Glomerular endothelial cell (primary cell): Measurements from ENCODE around the gene BRME1. TPM values are rescaled to one million over a fixed set of nuclear protein-coding genes. Genes with fewer than 3 reads are reported as not detected.

Experiments
- DNase-seq: peaks from one replicate; pipeline ENCODE4 v3.0.0-alpha.2; 2011; ENCODE audit warnings: low read depth, low spot score; ENCODE audit errors: extremely low read depth
- total RNA-seq: library from RNA; depleted of rRNA; stranded (reverse); fragments of >200 nt; gene quantifications from 2 replicates; pipeline ENCODE4 v1.2.3, GENCODE V29; 2015

BRME1 gene
- total RNA-seq, 1 donor from 2014 or later, result 1.4 TPM

- no peak for DNase-seq
These were observed 15.8 kb downstream of the BRME1 start for GRCh38 chr19:13890136-13890535.

GRCh38 chr19:13888281-13888680 lies 17.6 kb downstream of the BRME1 start:
- DNase-seq, result no peak

- DNase-seq, result no peak
These were observed 18.4 kb downstream of the BRME1 start for GRCh38 chr19:13887517-13887916.

GRCh38 chr19:13887018-13887436 lies 18.9 kb downstream of the BRME1 start:
- DNase-seq, result no peak

GRCh38 chr19:13885826-13886365 lies 20.0 kb downstream of the BRME1 start:
- no peak for DNase-seq

- DNase-seq, result no peak
These were observed 21.0 kb downstream of the BRME1 start for GRCh38 chr19:13884726-13885591.

- DNase-seq, result no peak
These were observed 22.3 kb downstream of the BRME1 start for GRCh38 chr19:13883516-13884064.

GRCh38 chr19:13882836-13883235 lies 23.1 kb downstream of the BRME1 start:
- no peak for DNase-seq

- DNase-seq, result no peak
These were observed 23.5 kb downstream of the BRME1 start for GRCh38 chr19:13882419-13882795.

GRCh38 chr19:13881692-13882418 lies 24.1 kb downstream of the BRME1 start:
- DNase-seq, result no peak

- no peak for DNase-seq
These were observed 24.6 kb downstream of the BRME1 start for GRCh38 chr19:13881251-13881691.

- peak; percentile 58 for DNase-seq
These were observed 25.6 kb downstream of the BRME1 start for GRCh38 chr19:13880059-13881043.

- DNase-seq, result no peak
These were observed 28.6 kb downstream of the BRME1 start for GRCh38 chr19:13877303-13877702.

GRCh38 chr19:13876834-13877233 lies 29.1 kb downstream of the BRME1 start, which contains the start of gene NANOS3:
Gene NANOS3, plus strand, starts transcription at chr19:13877134. Its CDS starts 115 bp downstream, at chr19:13877249.
- no peak for DNase-seq

GRCh38 chr19:13875824-13876223 lies 30.1 kb downstream of the BRME1 start:
- DNase-seq, result no peak

- DNase-seq, result no peak
These were observed 31.9 kb downstream of the BRME1 start for GRCh38 chr19:13873834-13874515.

- DNase-seq, result no peak
These were observed 33.1 kb downstream of the BRME1 start for GRCh38 chr19:13872695-13873389.

GRCh38 chr19:13872339-13872694 lies 33.6 kb downstream of the BRME1 start:
- no peak for DNase-seq

GRCh38 chr19:13870873-13871272 lies 35.0 kb downstream of the BRME1 start:
- no peak for DNase-seq
